GM18499 (cell line): Measurements from ENCODE around the gene PCDHGA12.

Experiments used
- ATAC-seq: cut with Tn5 transposase; IDR thresholded peaks from one replicate; pipeline ENCODE4 v1.9.1; 2021; ENCODE audit warnings: moderate number of reproducible peaks; ENCODE audit not compliant: insufficient read depth, unreplicated experiment

Gene PCDHGA12

GRCh38 chr5:141437221-141437620, 6.9 kb downstream of the PCDHGA12 start:
- ATAC-seq = no peak

GRCh38 chr5:141439411-141440141, 9.3 kb downstream of the PCDHGA12 start:
- ATAC-seq = no peak

- ATAC-seq = no peak
Measured at GRCh38 chr5:141440341-141440740, 10.0 kb downstream of the PCDHGA12 start.

GRCh38 chr5:141441571-141442170, 11.4 kb downstream of the PCDHGA12 start:
- no peak for ATAC-seq

- no peak for ATAC-seq
Measured at GRCh38 chr5:141465351-141465750, 35.0 kb downstream of the PCDHGA12 start.

- peak; percentile 99 for ATAC-seq
Measured at GRCh38 chr5:141475625-141476131, 45.4 kb downstream of the PCDHGA12 start, which contains the start of gene PCDHGC3. Gene PCDHGC3, plus strand, starts transcription at chr5:141475966. Its CDS starts 151 bp downstream, at chr5:141476117.

- ATAC-seq = no peak
Measured at GRCh38 chr5:141476132-141476911, 46.0 kb downstream of the PCDHGA12 start.

GRCh38 chr5:141477044-141477575, 46.8 kb downstream of the PCDHGA12 start:
- no peak for ATAC-seq

GRCh38 chr5:141477815-141478214, 47.5 kb downstream of the PCDHGA12 start:
- ATAC-seq = no peak

- ATAC-seq = no peak
Measured at GRCh38 chr5:141478321-141478945, 48.1 kb downstream of the PCDHGA12 start.

GRCh38 chr5:141479776-141480175, 49.5 kb downstream of the PCDHGA12 start:
- ATAC-seq = no peak
